NCI-H2081 treated with DMSO at 0.1 percent for 48 hours (cell line): Measurements from ENCODE around the gene TNS2.

Experiments
- DNase-seq: peaks from one replicate; lab custom pipeline; 2025; lab: John Stamatoyannopoulos, UW

TNS2 gene

DNA sequence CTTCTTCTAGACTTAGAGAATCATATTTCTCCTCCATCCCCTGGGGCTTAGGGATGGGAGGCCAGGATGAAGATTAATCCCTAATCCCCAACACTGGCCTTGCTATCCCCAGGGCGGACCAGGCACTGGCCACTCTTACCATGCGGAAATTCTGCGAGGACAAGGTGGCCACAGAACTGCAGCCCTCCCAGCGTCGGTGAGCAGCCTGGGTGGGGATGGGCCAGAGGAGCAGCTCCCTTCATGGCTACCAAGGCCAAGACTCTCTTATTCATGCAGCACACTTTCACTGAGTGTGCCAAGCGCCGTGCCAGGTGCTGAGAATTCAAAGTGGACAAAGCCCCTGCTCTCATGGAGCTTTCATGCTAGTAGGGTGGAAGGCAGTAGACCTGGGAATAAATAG is 7.0 kb downstream of the TNS2 start:
- no peak for DNase-seq

DNA sequence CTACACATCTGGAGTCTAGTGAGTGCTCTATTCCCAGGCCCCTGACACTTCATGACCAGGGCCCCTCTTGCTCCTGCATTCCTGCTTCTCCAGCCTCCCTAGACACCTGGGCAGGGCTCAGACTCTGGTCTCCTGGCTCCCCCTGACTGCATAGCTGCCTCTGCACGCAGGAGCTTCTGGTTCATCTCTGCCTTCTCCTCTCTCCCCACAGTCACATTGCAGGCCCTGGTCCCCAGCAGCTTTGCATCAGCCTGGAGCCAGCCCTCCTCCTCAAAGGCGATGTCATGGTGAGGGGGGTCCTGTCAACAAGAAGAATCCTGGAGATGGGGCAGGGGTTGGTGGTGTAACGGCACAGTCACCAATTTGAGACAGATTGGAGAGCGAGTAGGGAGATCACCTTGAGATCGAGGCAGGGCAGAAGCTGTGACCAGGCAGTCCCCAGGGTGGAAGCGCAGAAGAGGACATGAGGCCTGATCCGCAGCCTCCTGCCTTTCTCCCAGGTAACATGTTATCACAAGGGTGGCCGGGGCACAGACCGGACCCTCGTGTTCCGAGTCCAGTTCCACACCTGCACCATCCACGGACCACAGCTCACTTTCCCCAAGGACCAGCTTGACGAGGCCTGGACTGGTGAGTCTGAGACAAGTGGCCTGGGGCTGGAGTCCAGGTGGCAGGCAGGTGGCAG is 8.1 kb downstream of the TNS2 start:
- no peak for DNase-seq

DNA sequence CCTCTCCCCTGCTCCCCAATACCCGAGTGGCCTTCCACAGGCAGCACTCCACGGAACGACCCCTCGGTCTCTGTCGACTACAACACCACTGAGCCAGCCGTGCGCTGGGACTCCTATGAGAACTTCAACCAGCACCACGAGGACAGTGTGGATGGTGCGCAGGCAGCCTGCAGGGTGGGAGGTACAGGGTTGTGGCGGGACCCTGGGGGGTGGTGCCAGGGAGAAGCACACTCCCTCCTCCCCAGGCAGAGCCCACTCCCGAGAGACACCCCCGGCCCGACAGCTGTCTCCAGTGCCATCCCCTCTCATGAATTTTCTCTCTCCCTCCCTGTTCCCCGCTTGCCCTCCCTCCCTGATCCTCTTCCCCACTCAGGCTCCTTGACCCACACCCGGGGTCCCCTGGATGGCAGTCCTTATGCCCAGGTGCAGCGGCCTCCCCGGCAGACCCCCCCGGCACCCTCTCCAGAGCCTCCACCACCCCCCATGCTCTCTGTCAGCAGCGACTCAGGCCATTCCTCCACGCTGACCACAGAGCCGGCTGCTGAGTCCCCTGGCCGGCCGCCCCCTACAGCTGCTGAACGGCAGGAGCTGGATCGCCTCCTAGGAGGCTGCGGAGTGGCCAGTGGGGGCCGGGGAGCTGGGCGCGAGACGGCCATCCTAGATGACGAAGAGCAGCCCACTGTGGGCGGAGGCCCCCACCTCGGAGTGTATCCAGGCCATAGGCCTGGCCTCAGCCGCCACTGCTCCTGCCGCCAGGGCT is 9.0 kb downstream of the TNS2 start:
- no peak for DNase-seq

DNA sequence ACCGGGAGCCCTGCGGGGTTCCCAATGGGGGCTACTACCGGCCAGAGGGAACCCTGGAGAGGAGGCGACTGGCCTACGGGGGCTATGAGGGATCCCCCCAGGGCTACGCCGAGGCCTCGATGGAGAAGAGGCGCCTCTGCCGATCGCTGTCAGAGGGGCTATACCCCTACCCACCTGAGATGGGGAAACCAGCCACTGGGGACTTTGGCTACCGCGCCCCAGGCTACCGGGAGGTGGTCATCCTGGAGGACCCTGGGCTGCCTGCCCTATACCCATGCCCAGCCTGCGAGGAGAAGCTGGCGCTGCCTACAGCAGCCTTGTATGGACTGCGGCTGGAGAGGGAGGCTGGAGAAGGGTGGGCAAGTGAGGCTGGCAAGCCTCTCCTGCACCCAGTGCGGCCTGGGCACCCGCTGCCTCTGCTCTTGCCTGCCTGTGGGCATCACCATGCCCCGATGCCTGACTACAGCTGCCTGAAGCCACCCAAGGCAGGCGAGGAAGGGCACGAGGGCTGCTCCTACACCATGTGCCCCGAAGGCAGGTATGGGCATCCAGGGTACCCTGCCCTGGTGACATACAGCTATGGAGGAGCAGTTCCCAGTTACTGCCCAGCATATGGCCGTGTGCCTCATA is 9.7 kb downstream of the TNS2 start:
- DNase-seq = no peak

DNA sequence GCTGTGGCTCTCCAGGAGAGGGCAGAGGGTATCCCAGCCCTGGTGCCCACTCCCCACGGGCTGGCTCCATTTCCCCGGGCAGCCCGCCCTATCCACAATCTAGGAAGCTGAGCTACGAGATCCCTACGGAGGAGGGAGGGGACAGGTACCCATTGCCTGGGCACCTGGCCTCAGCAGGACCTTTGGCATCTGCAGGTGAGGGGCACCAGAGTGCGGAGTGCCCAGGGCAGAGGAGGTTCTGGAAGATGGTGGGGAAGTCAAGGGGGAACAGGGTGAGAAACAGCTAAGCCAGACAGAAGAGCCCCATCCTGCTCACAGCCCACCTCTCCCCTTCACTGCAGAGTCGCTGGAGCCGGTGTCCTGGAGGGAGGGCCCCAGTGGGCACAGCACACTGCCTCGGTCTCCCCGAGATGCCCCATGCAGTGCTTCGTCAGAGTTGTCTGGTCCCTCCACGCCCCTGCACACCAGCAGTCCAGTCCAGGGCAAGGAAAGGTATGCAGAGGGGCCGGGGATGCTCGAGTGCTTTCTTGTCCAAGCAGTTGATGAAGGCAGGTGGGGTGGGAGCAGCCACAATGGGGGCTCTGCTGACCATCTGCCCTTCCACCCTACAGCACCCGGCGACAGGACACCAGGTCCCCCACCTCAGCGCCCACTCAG is 10.3 kb downstream of the TNS2 start:
- DNase-seq = no peak

DNA sequence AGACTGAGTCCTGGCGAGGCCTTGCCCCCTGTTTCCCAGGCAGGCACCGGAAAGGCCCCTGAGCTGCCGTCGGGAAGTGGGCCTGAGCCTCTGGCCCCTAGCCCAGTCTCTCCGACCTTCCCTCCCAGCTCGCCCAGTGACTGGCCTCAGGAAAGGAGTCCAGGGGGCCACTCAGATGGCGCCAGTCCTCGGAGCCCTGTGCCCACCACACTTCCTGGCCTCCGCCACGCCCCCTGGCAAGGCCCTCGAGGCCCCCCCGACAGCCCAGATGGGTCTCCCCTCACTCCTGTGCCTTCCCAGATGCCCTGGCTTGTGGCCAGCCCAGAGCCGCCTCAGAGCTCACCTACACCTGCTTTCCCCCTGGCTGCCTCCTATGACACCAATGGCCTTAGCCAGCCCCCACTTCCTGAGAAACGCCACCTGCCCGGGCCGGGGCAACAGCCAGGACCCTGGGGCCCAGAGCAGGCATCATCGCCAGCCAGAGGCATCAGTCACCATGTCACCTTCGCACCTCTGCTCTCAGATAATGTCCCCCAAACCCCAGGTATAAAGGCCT is 10.9 kb downstream of the TNS2 start:
- DNase-seq = no peak

DNA sequence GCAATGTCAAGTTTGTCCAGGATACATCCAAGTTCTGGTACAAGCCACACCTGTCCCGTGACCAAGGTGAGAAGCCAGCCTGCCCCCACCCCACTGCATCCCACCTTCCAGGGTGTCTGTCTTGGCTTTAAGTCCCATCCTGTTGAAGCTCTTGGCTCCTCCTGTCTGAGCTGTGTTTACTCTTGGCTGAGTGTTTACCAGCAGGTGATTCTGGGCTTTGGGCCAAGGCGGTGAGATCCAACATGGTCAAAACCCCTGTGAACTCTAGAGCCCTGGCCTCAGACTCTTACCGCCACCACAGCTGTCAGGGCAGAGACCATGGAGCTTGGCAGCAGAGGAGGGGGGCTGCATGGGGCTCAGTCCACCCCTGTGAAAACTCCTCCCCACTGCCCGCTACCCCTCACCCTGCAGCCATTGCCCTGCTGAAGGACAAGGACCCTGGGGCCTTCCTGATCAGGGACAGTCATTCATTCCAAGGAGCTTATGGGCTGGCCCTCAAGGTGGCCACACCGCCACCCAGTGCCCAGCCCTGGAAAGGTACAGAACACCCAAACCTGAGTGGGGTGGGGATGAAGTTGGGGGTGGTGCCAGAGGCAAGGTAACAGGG is 11.6 kb downstream of the TNS2 start:
- DNase-seq = no peak

DNA sequence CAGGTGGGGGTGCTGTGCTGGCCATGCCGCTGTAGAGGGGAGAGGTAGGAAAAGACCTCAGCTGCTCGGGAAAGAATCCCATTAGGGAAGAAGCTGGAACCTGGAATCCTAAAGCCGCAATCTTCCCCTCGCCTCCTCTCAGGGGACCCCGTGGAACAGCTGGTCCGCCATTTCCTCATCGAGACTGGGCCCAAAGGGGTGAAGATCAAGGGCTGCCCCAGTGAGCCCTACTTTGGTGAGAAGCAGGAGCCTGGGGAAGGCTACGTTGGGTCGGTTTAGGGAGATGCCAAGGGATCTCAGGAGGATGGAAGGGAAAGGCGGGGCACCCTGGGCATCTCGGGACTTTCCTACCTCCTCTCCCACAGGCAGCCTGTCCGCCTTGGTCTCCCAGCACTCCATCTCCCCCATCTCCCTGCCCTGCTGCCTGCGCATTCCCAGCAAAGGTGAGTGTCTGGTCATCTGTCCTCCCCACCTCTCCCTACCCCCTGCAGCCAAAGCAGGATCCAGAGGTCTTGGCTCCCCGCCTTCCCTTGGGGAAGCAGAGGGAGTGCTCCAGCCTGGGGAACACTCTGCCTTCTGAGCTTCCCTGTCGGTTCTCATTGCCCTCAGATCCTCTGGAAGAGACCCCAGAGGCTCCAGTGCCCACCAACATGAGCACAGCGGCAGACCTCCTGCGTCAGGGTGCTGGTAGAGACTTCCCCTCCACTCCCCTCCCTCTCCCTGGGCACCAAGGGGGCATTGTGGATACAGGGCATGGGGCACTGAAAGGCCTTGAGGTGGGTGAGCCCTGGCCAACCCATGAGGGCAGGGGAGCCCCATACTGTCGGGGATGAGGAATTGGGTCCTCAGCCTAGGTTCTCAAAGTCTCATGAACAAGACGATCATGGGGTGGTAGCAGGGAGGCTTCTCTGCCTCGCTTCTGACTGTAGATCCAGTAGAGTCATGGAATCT is 12.4 kb downstream of the TNS2 start:
- no peak for DNase-seq

DNA sequence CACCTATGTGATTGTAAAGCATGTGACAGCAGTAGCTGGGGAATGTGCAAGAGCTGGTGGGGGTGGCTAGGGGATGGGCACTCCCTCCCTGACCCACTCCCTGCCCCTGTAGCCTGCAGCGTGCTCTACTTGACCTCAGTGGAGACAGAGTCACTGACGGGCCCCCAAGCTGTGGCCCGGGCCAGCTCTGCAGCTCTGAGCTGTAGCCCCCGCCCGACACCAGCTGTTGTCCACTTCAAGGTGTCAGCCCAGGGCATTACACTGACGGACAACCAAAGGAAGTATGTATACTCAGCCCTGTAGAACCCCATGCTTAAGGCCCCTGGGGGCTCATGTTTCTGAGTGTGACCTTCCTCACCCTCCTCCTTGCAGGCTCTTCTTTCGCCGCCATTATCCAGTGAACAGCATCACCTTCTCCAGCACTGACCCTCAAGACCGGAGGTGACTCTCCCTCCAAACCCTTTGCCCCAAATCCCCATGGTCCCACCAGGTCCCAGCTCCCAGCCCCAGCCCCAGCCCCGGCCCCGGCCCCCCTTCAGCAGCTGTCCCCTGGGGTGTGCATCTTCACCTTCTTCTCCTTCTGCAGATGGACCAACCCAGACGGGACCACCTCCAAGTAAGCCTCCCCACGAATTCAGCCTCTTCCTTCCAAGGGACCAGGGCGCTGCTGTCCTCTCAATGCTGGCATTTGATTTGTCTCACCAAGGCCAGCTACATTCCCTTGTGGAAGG is 13.3 kb downstream of the TNS2 start:
- DNase-seq = no peak

DNA sequence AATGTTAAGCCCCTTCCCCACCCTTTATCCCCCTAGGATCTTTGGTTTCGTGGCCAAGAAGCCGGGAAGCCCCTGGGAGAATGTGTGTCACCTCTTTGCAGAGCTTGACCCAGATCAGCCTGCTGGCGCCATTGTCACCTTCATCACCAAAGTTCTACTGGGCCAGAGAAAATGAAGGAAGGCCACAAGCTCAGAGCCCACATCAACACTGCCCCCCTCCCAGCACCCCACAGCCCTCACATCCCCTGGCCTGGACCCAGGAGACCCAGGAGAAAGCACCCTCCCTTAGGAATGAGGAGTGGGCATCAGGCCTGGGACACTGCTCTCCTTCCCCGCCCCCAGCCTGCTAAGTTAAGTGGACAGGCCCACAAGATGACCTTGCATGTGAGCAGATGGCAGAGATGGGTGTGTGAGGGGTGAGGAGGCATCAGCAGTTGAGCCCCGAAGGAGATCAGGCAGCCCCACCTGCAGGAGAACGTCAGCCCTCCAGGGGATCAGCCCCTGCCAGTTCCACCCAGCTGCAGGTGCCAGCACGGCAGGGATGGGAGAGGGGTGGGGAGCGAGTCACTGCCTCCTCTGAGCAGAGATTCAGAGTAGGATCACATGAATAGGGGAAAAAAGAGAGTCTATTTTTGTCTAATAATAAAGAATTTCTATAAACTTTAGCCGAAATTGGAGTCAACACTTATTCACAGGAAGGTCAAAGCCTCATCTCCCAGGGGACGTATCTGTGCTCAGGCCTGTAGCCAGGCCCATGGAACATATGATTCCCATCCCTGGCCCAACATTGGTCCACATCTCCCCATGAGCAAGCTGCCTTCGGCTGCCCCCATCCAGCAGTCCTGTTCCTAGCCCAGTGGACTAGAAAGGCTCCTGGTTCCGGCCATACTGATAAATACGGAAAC is 14.1 kb downstream of the TNS2 start:
- no peak for DNase-seq

DNA sequence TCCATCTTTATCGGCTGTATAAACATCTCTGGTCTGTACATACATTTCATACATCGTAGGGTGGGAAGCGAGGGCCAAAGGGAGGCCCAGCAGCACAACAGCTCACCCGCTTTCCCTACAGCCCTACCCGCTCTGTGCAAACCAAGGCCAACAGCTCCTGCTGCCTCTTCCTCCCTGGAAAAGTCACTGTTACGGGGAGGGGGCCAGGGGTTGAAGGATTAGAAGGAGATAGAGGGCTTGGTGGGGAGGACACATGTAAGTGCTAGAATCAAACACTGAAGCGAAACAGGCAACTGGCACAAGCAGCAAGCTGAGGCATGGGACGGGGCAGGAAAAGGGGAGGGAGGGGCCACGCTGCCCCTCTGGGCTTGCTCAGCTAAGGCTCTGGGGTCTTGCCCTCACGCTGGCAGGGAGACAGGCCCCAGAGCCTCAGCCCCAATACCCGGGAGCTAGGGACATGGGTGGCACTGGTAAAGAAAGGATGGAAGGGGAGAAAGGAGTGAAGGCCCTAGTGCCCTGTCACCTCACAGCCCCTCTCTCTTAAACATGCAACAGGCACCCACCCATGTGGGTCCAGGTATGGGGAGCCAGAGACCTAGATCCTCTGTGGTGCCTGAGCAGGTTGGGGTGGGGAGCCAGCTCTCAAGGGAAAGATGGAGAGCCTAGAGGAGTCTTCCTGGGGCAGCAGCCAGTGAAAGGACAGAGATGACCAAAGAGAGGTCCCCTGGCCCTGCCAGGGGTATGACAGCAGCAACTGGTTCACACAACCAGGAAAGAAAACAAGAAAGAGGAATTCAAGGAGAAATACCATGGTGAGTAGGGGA is 15.0 kb downstream of the TNS2 start:
- no peak for DNase-seq

DNA sequence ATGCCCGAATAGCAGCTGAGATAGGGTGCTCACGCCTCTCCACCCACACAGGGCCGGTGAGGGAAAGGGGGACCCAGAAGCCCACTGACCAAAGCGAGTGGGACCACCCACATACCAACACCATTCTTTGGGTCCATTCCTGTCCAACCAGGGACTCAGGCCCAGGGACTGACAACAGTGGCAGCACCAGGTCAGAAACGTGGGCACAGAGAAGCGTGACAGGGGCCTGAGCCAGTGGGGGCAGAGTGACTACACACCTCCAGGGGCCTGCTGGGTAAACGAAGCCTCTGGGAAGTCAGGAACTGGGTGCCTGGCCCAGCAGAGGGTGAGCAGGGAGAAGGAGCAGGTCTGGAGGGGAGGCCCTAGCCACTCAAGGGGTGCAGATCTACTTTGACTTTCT is 15.6 kb downstream of the TNS2 start:
- DNase-seq = no peak

DNA sequence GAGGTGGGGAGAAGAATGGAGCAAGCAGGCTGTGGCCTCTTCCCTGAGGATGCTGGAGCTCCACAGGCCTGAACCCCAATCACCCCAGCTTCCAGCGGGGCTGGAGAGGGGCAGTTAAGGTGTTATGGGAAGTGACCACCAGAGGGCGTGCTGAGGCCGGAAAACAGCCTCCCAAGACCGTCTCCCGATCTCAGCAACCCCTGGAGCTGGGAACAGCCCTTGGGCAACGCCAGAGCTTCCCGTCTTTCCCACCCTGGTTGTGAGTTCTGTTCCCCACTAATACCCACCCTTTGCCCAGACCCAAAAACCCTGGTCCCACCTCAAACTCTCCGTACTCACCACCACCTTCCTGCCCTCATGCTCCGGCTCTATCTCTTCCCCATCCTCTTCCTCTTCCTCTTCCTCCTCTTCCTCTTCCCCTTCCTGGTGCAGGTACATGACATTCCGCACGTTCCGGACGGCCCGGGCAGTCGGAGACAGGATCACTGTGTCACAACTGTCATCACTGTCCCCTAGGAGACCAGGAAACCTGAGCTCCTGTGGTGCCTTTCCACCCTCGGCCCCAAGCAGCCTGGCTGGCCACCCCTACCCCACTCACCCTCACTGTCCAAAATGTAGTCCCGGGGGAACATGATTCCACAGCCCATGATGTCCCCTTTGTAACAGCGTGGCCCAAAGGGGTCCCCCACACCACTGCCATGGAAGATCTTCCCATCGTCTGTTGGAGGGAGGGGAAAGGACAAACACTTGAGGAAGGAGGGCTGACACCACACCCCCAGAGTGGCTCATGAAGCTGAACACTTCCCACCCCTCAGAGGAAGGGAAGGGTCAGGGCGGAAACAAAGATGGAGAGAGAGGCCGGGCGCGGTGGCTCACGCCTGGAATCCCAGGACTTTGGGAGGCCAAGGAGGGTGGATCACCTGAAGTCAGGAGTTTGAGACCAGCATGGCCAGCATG is 16.4 kb downstream of the TNS2 start:
- no peak for DNase-seq

DNA sequence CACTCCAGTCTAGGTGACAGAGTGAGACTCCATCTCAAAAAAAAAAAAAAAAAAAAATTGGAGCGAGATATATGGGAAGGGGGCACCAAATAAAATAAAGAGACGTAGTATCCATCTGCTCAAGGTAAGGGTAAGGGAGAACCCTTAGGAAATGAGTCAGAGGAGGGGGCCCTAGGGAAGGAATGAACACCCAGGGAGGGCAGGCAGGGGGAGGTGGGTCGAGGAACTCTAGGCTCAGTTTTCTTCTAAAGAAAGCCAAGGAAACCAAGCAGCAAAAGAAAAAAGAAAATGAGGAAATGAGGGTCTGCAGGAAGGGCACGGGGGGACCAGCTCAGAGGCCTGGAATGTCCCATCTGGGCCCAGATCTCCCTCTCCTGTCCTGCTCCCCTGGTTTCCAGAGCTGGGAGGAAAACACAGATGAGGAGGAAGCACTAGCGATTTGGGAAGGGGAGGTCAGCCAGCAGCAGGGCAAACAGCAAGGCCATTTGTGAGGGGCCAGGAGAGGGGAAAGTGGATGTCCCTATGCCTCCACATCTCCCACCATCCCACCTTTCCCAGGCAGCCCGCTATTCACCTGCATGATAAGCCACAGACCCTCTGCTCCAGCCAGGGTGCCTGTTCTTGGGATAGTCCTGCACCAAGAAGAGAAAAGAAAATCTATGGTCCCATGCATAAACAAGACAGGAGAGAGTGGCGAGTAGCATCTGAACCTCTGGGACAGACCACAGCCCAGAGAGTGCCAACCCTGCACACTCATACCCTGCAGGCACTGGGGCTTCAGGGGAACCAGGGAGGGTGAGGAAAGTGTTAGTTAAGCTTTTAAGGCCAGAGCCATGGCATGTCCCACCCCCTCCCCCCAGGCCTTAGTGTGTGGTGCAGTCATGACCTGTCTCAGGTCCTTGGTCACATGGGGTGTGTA is 17.5 kb downstream of the TNS2 start:
- DNase-seq = no peak

DNA sequence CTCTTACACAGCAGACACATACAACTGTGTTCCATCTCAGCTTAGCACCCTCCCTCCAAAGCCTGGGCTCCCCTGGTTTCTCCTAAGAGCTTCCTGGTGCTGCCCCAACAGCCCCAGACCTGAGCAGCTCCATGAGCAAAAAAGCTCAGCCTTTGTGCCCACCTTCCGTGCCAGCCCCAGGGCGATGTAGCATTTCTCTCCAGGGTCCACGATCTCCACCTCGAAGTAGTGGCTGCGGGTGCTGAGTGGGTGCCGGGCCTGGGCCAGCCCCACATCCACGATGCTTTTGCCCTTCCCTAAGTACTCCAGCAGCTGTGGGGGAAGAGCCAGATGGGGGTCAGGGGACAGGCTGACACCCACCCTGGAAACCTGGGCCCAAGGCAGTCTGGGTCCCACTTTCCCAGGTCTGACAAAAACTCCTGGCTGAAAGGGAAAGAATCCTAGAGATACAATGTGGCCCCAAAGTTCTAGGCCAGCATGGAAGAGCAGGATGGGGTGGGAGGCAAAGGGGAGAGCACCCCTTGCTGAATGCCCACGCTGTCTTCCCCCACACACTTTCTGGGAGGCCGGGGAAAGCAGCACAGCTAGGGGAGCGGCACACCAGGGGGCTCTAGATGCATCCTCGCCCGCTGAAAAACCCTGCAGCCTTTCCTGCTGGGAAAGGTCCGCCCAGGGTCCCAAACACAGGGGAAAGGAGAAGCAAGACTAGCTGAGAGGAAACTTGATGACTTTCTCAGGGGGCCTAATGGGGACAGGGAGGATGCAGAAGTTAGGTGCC is 18.3 kb downstream of the TNS2 start:
- no peak for DNase-seq
